ENCODE measurements around the gene ARHGAP26.
A peak's percentile ranks its signal among the peaks of the same experiment; 100 is the strongest.
"Not testable (repeated sequence)": the region's sequence is repeated elsewhere in the genome, so short reads cannot be mapped to it uniquely, and the experiment has no call there.

ARHGAP26 gene

GRCh38 chr5:142939006-142939405 is 168.8 kb downstream of the ARHGAP26 start:
- peak; percentile 36 for DNase-seq

- DNase-seq = no peak
These were observed 169.7 kb downstream of the ARHGAP26 start for GRCh38 chr5:142939884-142940283.

GRCh38 chr5:142941245-142941644 is 171.1 kb downstream of the ARHGAP26 start:
- DNase-seq = no peak

GRCh38 chr5:142942901-142943300 is 172.7 kb downstream of the ARHGAP26 start:
- DNase-seq = no peak

GRCh38 chr5:142944140-142944539 is 174.0 kb downstream of the ARHGAP26 start:
- no peak for DNase-seq

- DNase-seq = no peak
These were observed 175.1 kb downstream of the ARHGAP26 start for GRCh38 chr5:142945321-142945720.

GRCh38 chr5:142945845-142946244 is 175.7 kb downstream of the ARHGAP26 start:
- DNase-seq = no peak

- no peak for DNase-seq
These were observed 176.6 kb downstream of the ARHGAP26 start for GRCh38 chr5:142946547-142947426.

GRCh38 chr5:142947427-142947709 is 177.2 kb downstream of the ARHGAP26 start:
- DNase-seq = no peak

- no peak for DNase-seq
These were observed 182.1 kb downstream of the ARHGAP26 start for GRCh38 chr5:142952229-142952628.

- not testable (repeated sequence) for DNase-seq
These were observed 182.7 kb downstream of the ARHGAP26 start for GRCh38 chr5:142952871-142953270.

GRCh38 chr5:142954455-142954854 is 184.3 kb downstream of the ARHGAP26 start:
- DNase-seq = no peak

- DNase-seq = no peak
These were observed 185.5 kb downstream of the ARHGAP26 start for GRCh38 chr5:142955628-142956027.

GRCh38 chr5:142957528-142957927 is 187.4 kb downstream of the ARHGAP26 start:
- DNase-seq = no peak

GRCh38 chr5:142958944-142959682 is 188.9 kb downstream of the ARHGAP26 start:
- DNase-seq = no peak

- DNase-seq = no peak
These were observed 189.8 kb downstream of the ARHGAP26 start for GRCh38 chr5:142959683-142960657.

GRCh38 chr5:142961440-142962173 is 191.4 kb downstream of the ARHGAP26 start:
- no peak for DNase-seq

- DNase-seq = no peak
These were observed 192.0 kb downstream of the ARHGAP26 start for GRCh38 chr5:142962174-142962533.

- DNase-seq = not testable (repeated sequence)
These were observed 195.3 kb downstream of the ARHGAP26 start for GRCh38 chr5:142965258-142966120.

GRCh38 chr5:142966121-142966420 is 195.9 kb downstream of the ARHGAP26 start:
- DNase-seq = no peak

GRCh38 chr5:142969186-142969585 is 199.0 kb downstream of the ARHGAP26 start:
- no peak for DNase-seq
